Effector memory CD4-positive, alpha-beta T cell (primary cell): ENCODE data around the gene CARD14.

ENCODE experiments used
- DNase-seq, 3 donors: peaks; one replicate each; pipeline ENCODE4 v3.0.0-alpha.2; 2020
- H3K27ac ChIP-seq: 2 replicates; pipeline ENCODE4 v1.7.0; 2013; ENCODE audit warnings: mild to moderate bottlenecking, low read length, moderate library complexity; ENCODE audit not compliant: insufficient read depth, poor library complexity, severe bottlenecking
- H3K27me3 ChIP-seq: replicated peaks from 2 replicates; pipeline ENCODE4 v1.7.0; 2013; ENCODE audit warnings: mild to moderate bottlenecking, low read length; ENCODE audit not compliant: insufficient read depth, control insufficient read depth, poor library complexity, severe bottlenecking
- H3K36me3 ChIP-seq: 2 replicates; pipeline ENCODE4 v1.7.0; 2013; ENCODE audit warnings: mild to moderate bottlenecking, low read length, moderate library complexity; ENCODE audit not compliant: control insufficient read depth, insufficient read depth
- H3K4me1 ChIP-seq: 2 replicates; pipeline ENCODE4 v1.7.0; 2013; ENCODE audit warnings: low read length, mild to moderate bottlenecking; ENCODE audit not compliant: control insufficient read depth, insufficient read depth, poor library complexity, severe bottlenecking
- H3K4me3 ChIP-seq: 2 replicates; pipeline ENCODE4 v1.7.0; 2013; ENCODE audit warnings: low read length, low read depth, mild to moderate bottlenecking; ENCODE audit not compliant: insufficient read depth, poor library complexity, severe bottlenecking
- H3K9me3 ChIP-seq: 2 replicates; pipeline ENCODE4 v1.7.0; 2013; ENCODE audit warnings: mild to moderate bottlenecking, low read length, moderate library complexity; ENCODE audit not compliant: control insufficient read depth

The CARD14 gene

DNA sequence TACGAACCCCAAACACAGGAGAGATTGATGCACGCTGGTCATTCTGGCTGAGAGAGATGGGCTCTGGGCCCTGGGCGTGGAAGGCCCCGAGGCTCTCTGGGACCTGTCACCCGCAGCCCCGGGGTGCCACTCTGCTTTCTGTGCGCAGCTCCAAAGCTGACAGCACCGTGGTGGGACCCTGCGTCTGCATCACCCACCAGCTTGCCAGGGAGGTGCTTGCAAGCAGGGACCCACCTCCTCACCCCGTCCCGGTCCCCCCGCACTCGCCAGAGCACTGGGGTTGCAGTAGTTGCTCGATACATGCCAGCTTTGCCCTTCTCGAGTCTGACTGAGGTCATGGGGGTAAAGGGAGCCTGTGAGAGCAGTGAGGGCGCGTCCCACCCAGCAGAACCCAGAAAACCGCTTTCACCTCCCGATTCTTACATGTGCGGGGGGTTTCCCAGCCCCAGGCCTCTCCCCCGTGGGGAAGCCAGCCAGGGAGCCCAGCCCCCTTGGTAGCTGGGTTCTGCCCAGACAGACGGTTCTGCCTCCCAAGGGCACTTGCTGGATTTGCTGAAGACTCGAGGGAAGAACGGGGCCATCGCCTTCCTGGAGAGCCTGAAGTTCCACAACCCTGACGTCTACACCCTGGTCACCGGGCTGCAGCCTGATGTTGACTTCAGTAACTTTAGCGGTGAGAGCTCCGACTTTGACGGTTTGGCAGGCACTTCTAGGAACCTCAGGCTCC lies 12.5 kb downstream of the CARD14 start:
- no peak for DNase-seq
- Histone ChIP-seq H3K27ac (no peak overlapping the region), H3K4me3 (no peak overlapping the region), H3K36me3 (no peaks in the 10 kb centered on the region), H3K9me3 (no peaks in the 10 kb centered on the region), H3K4me1 (no peaks in the 10 kb centered on the region), H3K27me3 (no peaks in the 10 kb centered on the region)

DNA sequence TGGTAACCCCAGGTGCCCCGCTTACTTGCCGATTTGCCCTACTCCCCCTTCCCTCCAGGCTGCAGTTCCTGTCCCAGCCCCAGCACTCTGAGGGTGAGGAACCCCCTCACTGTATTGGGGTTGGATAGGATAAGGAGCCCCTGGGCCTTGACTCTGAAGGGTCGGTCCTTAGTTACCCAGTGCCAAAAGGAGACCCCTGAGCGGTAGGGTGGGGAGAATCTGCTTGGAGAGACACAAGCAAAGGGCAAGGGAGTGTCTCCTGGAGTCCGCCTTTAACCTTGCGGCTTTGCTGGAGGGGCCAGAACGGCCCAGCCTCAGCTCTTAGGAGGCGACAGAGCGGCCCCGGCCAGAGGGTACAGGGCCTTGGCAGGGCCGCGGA lies 13.0 kb downstream of the CARD14 start:
- Histone ChIP-seq H3K4me1 (no peaks in the 10 kb centered on the region), H3K27ac (no peak overlapping the region), H3K4me3 (no peak overlapping the region), H3K36me3 (no peaks in the 10 kb centered on the region), H3K27me3 (no peaks in the 10 kb centered on the region), H3K9me3 (no peaks in the 10 kb centered on the region)
- no peak for DNase-seq

DNA sequence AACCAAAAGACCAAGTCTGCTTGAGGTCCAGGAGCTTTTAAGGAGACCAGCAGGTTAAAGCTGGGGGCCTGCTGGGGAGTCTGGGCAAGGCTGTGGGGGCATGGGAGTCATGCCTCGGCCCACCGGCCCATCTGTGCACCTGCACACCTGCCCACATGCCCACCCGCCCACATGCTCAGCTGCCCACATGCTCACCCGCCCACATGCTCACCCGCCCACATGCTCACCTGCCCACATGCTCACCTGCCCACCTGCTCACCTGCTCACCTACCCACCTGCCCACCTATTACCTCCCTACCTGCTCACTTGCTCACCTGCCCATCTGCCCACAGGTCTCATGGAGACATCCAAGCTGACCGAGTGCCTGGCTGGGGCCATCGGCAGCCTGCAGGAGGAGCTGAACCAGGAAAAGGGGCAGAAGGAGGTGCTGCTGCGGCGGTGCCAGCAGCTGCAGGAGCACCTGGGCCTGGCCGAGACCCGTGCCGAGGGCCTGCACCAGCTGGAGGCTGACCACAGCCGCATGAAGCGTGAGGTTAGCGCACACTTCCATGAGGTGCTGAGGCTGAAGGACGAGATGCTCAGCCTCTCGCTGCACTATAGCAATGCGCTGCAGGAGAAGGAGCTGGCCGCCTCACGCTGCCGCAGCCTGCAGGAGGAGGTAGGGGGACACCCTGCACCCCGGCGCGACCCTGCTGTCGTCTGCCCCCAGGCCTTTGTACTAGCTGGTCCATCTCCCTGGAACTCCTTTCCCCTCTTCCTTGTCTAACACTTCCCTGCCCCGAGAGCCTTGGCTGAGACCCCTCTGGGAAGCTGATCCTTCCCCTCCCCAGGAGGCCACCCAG lies 14.0 kb downstream of the CARD14 start:
- Histone ChIP-seq H3K27ac (no peak overlapping the region), H3K27me3 (no peaks in the 10 kb centered on the region), H3K4me3 (no peak overlapping the region), H3K9me3 (no peaks in the 10 kb centered on the region), H3K36me3 (no peaks in the 10 kb centered on the region), H3K4me1 (no peaks in the 10 kb centered on the region)
- no peak for DNase-seq

DNA sequence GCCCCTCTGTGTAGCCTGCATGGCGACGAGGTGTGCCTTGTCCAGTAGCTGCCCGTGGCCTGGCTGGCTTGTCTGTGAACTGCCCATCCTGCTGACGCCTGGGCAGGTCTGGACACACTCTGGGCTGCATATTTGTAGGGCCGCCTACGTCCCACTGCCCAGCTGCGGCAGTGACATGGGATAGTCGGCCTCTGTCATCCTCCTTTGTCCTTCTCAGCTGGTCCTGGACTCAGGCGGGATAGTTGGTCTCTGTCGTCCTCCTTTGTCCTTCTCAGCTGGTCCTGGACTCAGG lies 14.5 kb downstream of the CARD14 start:
- H3K36me3 ChIP-seq, result no peaks in the 10 kb centered on the region
- H3K4me1 ChIP-seq, result no peaks in the 10 kb centered on the region
- H3K27me3 ChIP-seq, result no peaks in the 10 kb centered on the region
- DNase-seq, result no peak
- H3K9me3 ChIP-seq, result no peaks in the 10 kb centered on the region
- H3K4me3 ChIP-seq, result no peak overlapping the region
- no peak overlapping the region for H3K27ac ChIP-seq

DNA sequence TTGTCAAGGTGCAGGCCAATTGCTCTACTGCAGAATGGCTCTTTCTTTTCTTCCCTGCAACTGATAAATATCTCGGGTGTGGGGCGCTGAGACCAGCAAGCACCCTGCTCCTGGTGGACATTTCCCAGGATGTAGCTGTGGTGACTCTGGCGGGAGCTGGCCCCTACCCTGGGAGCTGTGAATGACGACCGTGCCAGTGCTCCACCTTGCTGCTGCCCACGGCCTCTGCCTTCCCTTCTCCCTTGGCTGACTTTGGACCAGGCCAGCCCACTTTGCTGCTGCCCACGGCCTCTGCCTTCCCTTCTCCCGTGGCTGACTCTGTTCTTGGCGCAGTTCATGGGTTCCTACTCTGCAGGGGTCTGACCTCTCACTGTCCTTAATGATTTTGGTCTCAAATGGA lies 16.1 kb downstream of the CARD14 start:
- no peak overlapping the region for H3K27ac ChIP-seq
- H3K9me3 ChIP-seq, result no peaks in the 10 kb centered on the region
- H3K36me3 ChIP-seq, result no peaks in the 10 kb centered on the region
- H3K4me1 ChIP-seq, result no peaks in the 10 kb centered on the region
- no peaks in the 10 kb centered on the region for H3K27me3 ChIP-seq
- no peak overlapping the region for H3K4me3 ChIP-seq
- no peak for DNase-seq

DNA sequence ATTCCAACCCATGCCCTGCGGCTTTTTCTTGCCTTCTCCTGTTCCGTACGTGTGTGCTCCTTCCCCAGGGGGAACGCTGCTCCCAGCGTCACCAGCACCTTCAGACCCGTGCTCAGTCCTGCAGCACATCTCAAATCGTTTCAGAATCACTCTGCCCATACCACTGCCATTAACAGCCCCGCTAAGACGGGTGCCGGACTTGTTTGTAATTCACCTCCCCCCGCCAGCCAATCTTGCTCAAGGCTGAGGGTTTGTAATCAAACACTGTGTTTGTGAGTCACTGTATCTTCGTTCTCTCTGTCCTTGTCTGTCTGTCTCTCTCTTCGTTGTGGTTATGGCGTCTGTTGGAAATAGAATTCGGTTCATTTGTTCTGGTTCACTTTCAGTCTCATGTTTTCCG lies 17.3 kb downstream of the CARD14 start:
- no peak overlapping the region for H3K4me3 ChIP-seq
- no peak for DNase-seq
- no peak overlapping the region for H3K27ac ChIP-seq
- no peaks in the 10 kb centered on the region for H3K27me3 ChIP-seq
- H3K4me1 ChIP-seq, result no peaks in the 10 kb centered on the region
- H3K9me3 ChIP-seq, result no peaks in the 10 kb centered on the region
- H3K36me3 ChIP-seq, result no peaks in the 10 kb centered on the region

DNA sequence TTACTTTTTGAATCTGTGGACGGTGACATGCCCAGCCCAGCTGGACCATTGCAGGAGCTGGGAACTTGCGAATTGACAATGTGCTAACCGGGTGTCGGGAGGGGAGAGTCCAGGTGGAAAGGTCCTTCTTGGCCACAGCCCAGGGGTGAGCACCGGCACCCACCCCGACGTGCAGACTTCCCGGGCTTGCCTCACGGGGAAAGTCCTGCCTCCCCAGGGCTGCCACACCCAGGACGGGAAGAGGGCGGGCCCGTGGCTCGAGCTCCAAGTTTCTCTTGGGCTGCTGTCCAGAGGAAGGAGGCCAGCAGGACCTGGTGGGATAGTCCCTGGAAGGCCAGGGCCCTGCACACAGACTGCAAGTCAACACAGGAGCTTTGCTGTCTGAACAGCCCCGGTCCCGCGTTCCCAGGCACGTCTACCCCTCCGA lies 17.7 kb downstream of the CARD14 start:
- Histone ChIP-seq H3K27me3 (no peaks in the 10 kb centered on the region), H3K27ac (no peak overlapping the region), H3K4me3 (no peak overlapping the region), H3K9me3 (no peaks in the 10 kb centered on the region), H3K36me3 (no peaks in the 10 kb centered on the region), H3K4me1 (no peaks in the 10 kb centered on the region)
- DNase-seq, result no peak

DNA sequence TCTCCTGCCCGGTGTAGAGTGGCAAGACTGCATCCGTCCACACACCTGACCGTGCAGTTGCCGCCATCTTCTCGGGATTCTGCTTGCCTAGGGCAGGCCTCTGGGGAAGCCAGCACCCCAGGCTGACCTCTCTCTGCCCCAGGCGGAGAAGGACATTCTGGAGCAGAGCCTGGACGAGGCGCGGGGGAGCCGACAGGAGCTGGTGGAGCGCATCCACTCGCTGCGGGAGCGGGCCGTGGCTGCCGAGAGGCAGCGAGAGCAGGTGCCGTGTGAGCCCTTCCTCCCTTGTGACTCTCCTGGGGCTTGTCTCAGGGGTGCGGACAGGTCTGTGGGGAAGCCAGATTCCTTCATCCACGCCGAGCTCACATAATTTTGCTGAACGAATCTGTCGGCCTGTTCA lies 19.8 kb downstream of the CARD14 start:
- H3K4me1 ChIP-seq, result no peaks in the 10 kb centered on the region
- H3K27me3 ChIP-seq, result no peaks in the 10 kb centered on the region
- DNase-seq, result no peak
- H3K9me3 ChIP-seq, result no peaks in the 10 kb centered on the region
- no peak overlapping the region for H3K4me3 ChIP-seq
- no peak overlapping the region for H3K27ac ChIP-seq
- H3K36me3 ChIP-seq, result no peaks in the 10 kb centered on the region

DNA sequence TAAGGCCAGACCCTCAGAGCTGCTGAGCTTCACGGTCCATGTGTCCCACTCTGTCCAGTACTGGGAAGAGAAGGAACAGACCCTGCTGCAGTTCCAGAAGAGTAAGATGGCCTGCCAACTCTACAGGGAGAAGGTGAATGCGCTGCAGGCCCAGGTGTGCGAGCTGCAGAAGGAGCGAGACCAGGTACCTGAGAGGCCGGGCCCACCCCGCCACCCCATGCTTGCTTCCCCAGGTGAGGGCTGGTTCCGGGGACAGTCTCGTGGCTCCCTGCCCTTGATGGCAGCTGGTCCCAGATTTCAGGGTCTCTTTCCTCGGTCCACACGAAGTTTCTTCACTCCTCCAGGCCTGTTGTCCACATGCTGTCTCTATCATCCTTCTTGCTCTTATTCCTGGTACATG lies 20.9 kb downstream of the CARD14 start:
- Histone ChIP-seq H3K27me3 (no peaks in the 10 kb centered on the region), H3K36me3 (no peaks in the 10 kb centered on the region), H3K4me1 (no peaks in the 10 kb centered on the region), H3K4me3 (no peak overlapping the region), H3K9me3 (no peaks in the 10 kb centered on the region), H3K27ac (no peak overlapping the region)
- DNase-seq, result no peak

DNA sequence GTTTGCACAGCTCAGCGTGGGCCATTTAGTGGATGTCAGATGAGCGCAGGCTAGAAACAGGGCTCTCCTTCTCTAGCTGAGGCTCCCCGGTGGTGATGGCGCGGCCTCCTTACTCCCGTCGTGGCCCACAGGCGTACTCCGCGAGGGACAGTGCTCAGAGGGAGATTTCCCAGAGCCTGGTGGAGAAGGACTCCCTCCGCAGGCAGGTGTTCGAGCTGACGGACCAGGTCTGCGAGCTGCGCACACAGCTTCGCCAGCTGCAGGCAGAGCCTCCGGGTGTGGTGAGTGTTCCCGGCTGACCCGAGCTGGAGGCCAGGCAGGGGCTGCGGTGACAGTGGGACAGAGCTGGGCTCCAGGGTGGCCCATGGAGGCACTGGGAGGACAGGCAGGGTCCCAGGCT lies 21.4 kb downstream of the CARD14 start:
- Histone ChIP-seq H3K4me3 (no peak overlapping the region), H3K27ac (no peak overlapping the region), H3K27me3 (no peaks in the 10 kb centered on the region), H3K36me3 (no peaks in the 10 kb centered on the region), H3K9me3 (no peaks in the 10 kb centered on the region), H3K4me1 (no peaks in the 10 kb centered on the region)
- DNase-seq, result no peak
